NCI-H2107 treated with DMSO at 0.1 percent for 48 hours (cell line): ENCODE measurements around the gene TBX1.

Experiments used
- DNase-seq: peaks from one replicate; lab custom pipeline; 2025; ENCODE audit not compliant: unreplicated experiment; lab: John Stamatoyannopoulos, UW

The TBX1 gene

DNA sequence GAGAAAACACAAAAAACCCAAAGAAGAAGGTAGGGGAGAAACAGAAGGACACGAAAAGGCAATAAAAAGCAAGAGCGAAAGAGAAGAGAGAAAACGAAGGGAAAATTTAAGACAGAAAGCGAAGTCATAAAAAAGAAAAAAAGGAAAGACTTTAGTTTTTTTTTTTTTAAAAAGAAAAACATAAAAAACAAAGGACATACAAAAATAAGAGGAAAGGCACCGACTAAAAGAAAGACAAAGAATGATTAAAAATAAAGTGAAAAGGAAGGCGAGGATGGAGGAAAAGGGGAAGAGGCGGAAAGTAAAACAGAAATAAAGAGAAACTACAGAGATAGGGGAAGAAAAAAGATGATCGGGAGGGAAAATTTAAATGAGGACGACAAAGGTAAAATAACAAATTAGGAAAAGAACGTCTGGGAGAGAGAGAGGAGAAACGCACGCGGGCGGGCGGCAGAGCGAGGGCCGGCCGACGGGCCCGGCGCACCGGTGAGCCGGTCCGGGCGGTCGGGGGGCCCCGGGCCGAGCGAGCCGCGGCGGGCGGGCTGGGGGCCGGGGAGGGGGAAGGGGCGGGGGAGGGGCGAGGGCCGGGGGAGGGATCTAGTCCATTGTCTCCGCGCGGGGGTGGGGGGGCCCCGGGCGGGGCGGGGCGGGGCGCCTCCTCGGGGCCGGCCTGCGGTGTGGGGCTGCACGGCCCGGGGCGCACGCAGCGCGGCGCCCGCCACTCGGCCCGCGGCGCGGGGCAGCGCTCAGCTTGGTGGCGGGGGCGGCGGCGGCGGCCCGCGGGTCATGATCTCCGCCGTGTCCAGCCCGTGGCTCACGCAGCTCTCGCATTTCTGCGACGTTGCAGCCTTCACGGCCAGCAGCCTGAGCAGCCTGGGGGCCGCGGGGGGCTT, at the start of gene TBX1:
TBX1 (plus strand) TSS at position 721 of the 893 bp plus-strand sequence; CDS start at position 787, 66 bp downstream.
- no peak for DNase-seq

DNA sequence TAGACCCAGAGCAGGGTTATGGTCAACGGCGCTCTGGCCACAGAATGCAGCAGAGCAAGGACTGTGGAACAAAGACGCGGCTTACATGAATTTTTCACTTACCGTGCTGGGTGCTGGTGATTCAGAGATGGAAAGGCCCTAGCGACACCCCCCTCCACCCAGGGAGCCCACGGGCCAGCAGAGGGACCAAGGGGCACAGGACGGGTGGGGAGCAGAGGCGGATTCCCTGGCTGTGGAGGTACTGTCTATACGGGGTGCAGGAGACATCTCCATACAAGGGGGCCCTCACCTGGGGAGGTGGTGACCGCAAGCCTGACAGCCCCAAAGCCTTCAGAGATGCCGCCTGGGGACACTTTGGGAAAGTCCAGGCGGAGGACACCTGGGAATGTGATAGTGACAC, 47.3 kb upstream of the TBX1 start:
- no peak for DNase-seq

DNA sequence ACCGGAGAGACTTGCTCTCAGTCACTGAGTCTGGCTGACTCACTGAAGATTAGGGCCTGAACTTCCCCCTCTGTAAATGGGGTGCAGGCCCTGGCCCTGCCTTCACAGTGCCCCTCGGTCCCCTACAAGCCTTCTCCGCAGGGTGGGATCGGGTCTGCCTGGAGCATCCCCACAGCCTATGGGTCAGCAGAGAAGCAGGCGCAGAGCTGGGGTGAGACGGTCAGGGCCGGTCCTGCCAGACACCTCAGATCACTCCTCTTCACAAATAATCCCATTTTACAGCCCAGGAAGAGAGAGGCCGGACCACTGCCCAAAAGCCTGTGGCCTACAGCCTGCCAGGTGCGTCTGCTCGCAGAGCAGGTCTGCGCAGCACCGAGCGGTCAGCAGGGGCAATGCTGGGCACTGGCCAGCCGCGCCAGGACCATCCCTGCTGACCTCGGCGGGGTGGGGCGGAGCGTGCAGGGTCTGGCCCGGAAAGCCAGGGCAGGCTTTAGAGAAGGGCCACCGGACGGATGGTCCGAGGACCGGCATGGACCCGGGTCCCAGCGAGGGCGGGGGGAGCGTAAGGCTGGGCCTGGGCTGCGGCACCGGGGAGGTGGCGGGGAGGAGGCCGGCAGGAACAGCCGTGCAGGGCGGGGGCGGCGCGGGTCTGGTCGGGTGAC, 46.8 kb upstream of the TBX1 start:
- DNase-seq: no peak

DNA sequence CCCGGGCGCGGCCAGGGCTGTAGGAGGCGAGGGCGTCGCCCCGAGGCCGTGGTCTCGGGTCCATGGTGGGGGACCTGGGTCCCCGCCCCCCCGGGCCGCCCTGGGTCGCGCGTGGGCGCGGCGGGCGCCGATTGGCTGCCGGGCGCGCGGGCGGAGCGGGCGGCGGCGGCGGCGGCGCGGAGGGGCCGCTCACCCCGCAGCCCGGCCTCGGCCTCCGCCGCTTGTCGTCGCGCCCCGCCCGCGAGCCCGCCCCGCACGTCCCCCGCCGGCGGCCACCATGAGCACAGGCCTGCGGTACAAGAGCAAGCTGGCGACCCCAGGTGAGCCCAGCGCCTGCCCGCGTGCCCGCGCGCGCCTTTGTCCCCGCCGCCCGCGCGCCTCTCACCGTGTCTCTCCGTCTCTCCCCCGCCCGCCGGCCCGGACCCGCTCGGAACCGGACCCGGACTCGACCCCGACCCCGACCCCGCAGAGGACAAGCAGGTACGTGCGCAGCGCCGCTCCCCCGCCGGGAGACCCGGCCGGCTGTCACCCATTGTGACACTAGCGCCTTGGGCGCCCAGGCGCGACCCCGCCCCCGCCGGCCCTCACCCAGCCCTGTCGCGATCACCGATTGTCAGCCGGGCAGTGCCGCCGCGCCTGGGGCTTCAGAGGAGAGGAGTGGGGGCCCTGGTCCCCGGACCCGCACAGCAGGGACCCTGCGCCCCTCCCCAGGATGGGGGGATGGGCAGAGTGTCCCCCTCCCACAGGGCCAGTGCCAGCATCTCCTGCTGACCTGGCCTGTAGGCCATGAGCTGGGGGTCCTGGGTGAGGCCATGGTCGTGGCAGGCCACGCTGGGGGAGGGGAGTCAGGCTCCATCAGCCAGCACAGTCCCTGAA, 46.0 kb upstream of the TBX1 start, which contains the start of gene SEPTIN5:
SEPTIN5 (plus strand) TSS at position 192 of the 876 bp plus-strand sequence; CDS start at position 278, 86 bp downstream.
- no peak for DNase-seq

DNA sequence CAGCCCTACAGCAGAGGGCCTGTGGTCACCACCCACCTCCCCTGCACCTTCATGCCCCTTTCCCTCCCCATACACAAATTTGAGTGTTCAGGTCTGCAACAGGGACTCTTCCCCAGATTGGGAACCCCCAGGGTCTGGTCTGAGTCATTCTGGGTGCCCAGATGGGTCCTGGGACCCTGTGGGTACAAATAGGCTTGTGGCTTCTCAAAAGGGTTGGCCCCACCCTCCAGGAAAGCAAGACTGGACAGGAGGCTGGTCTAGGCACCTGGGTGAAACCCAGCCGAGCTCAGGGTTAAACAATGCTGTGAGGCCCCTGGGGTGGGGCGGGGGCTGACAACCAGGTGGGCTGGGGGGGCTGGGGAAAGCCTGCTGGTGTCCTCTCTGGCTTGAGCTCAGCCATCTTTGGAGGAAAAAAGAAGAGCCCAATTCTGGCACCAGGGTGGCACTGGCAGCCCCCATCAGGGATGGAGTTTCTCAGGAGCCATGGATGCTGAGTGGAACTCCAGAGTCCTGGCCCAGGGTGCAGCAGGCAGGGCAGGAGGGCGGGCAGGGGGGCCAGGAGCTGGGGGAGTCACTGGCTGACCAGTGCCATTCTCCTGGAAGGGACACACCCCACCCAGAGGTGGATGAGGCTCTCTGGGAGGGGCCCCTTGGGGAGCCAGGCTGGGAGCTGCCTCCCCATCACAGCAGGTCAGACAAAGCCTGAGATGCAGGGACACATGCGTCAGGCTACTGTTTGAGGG, 45.2 kb upstream of the TBX1 start:
- DNase-seq: no peak

DNA sequence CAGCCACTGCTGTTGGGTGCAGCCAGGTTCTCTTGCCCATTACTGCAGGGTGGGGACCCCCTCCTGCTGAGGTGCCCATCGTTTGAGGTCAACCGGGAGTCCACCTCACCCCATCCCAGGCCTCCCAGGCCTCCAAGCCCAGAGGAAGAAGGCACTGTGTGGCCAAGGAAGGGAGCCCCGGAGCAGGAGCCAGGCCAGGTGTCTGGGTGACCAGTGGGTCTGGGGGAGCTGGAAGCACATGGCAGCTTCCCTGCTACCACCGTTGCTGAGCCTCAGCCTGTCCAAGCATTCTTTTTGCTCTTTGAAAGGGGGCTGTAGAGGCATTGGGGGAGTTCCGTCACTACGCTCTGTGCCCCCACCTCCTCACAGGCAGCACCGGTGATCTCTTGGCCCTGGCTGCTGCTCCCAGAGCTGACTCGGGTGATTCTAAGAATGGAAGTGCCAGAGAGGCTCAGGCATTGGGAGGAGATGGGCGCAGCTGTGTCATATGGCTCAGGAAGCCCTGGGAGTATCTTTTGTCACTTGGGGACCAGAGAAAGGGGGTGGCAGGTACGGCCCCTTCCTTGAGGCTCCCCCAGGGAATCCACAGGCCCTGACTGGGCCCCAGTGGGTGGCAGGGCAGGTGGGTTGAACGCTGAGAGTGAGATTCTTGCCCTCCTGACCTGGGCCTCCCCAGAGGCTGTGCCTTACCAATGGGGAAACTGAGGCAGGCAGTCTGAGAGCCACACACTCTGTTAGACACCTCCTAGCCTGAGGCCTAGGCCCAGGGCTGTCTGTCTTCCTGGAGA, 44.3 kb upstream of the TBX1 start:
- DNase-seq: no peak

DNA sequence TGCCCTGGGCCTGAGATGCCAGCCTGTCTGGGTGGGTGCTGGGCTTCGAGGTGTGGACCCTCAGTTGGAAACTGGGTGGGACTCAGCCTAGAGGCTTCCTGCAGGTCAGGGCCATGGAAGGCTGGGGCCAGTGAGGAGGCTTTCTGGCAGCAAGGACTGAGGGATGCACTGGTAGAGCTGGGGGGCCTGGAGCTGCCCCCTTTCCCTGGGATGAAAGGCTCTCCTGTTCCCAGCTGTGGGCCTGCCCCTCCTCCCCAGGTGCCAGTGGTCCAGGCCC, 43.8 kb upstream of the TBX1 start:
- no peak for DNase-seq

DNA sequence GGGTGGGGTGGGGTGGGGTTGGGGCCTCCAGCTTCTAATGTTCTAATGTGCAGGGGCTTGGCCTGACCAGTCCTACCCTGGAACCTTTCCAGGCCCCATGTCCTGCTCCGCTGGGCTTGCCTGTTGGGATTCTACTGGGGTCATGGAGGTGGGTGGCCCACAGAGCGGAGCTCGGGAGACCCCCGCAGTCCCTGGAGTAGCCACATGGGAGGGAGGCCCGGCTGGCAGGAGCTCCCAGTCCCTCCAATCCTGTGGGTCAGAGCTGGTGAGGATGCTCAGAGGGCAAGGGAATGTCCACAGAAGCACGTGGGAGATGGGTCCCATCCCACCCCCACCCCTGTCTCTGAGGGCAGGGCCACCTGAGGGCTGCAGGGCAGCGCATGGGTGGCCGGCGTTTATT, 43.4 kb upstream of the TBX1 start:
- no peak for DNase-seq

DNA sequence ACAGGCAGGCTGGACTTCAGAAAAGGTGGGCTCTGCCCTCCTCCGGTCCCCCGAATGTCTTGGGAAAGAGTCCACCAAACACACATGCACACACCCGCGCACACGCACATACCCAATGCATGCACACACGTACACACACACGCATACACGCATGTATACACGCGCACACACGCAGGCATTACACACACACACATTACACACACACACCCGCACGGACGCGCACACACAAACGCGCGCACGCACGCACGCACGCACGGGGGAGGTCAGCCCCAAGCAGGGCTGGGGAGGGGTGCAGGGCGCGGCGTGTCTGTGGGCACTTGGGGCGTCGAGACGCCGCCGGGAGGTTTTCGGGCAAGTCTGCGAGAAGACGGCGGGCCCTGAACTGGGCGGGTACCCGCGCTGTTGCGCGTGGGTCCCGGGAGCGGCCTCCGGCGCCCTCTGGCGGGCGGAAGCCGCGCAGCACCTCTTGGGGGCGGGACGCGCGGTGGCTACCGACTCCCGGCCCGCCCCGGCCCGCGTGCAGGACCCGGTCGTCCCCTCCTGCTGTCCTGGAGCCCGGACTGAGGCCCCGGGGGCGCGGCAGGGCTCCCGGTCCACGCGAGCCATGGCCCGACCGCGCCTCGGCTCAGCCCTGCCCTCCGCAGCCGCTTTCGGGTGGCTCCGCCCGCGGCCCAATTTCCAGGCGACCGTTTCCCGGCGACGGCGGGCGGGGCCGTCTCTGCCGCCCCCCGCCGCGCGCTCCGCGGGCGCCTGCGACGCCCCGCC, 42.7 kb upstream of the TBX1 start:
- no peak for DNase-seq

DNA sequence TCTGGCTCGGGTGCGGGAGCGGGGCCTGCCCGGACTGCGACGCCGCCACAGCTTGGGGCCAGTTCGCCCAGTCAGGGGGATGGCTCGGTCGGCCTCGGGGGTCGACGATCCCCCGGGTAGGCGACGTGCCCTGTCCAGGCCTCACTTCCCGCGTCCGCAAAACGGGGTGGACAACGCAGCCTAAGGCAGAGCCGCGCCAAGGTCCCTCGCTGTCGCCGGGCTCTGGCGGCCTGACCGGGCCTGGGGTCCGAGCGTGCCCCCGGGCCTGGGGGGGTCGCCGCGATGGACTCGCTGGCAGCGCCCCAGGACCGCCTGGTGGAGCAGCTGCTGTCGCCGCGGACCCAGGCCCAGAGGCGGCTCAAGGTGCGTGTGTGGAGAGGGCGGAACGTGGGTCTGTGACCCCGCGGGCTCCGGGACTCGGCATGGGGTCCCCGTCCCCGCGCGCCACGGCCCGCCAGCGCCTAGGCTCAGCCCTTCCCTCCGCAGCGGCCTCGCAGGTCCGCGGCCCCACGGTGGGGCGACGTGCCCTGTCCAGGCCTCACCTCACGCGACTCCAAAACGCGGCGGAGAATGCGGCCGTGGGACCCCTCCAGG, 42.0 kb upstream of the TBX1 start:
- DNase-seq: no peak

DNA sequence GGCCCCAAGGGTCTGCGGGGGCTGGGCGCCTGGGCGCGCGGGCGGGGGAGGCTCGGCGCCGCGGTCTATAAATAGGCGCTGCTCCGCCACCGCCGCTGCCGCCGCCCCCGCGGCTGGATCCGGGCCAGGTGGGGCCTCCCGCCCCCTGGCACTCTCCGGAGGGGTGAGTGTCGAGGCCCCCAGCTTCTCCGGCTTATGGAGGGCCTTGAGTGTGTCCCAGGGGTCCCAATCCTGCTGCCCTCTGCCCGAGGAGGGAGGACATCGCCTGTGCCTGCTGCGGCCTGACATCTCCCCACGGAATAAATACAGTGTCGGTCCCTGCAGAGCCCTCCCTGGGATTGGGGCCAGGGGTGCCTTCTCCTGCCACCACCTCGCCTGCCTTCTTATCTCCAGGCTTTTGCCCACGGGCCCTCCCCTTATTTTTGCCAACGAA, 41.5 kb upstream of the TBX1 start:
- no peak for DNase-seq

DNA sequence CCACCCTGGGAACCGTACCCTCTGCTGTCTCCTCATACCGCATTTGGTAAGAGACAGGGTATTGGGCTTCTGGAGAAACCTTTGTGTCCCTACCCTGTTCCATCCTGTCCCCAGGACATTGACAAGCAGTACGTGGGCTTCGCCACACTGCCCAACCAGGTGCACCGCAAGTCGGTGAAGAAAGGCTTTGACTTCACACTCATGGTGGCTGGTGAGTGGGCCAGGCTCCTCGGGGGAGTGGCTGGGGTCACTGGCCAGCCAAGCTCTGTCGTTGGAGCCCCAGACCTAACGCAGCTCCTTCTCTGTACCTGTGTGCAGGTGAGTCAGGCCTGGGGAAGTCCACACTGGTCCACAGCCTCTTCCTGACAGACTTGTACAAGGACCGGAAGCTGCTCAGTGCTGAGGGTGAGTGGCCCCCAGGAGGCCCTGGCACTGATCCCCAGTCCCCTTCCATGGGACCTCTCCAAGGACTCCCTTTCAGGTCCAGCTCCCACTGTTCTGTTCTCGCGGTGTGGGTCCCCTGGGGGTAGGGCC, 41.0 kb upstream of the TBX1 start:
- DNase-seq: no peak

DNA sequence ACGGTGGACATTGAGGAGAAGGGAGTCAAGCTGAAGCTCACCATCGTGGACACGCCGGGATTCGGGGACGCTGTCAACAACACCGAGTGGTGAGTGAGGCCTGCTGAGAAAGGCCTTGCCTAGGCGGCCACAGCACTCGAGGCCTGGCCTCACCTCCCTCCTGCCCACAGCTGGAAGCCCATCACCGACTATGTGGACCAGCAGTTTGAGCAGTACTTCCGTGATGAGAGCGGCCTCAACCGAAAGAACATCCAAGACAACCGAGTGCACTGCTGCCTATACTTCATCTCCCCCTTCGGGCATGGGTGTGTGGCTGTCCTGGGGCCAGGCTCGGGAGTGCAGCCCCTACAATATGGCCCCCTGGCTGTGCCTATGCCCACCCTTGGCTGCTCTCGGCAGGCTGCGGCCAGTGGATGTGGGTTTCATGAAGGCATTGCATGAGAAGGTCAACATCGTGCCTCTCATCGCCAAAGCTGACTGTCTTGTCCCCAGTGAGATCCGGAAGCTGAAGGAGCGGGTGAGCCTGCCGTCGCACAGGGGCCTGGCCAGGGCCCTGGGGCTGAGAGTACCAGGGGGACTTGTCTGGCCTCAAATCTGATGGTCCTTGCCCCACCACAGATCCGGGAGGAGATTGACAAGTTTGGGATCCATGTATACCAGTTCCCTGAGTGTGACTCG, 40.3 kb upstream of the TBX1 start:
- no peak for DNase-seq

DNA sequence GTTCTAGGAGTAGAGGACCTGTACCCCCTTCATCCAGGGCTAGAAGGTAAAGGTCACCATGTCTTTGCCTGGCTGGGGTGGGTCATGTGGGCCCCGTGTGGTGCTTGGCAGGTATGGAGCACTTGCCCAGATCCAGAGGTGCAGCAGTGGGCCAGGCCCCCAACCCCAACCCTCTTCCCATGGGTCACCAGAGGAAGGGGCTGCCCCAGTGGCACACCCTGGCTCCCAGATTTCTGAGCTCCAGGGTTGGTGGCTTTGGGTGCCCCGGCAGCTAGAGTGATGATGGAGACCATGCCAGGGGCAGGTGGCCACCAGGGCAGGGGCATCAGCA, 39.6 kb upstream of the TBX1 start:
- DNase-seq: no peak

DNA sequence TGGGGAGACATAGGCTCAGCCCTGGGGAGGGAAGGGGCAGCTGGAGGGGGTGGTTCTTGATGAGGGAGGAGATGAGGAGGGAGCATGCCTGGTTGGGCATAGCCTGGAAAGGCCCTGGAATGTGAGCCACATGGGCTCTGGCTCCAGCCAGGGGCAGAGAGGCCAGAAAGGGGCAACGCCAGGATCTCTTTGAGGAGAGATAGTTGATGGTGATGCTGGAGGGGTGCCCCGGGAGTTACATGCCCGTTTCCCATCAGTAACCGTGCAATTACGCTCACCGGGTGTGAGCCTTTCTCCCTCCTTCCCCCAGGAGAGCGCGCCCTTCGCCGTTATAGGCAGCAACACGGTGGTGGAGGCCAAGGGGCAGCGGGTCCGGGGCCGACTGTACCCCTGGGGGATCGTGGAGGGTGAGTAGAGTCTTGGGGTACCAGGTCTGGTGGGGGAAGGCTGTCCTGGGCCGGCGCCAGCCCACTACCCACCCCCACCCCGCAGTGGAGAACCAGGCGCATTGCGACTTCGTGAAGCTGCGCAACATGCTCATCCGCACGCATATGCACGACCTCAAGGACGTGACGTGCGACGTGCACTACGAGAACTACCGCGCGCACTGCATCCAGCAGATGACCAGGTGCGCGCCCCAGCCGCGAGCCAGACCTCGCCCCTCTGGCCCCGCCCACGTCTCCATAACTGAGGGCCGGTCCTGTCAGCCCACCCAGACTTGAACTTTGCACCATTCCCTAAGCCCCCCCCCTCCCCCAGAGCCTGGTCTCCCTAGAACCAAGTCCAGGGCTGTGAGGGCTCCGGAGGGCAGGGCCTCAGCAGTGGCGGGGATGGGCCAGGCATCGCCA, 39.0 kb upstream of the TBX1 start:
- DNase-seq: no peak

DNA sequence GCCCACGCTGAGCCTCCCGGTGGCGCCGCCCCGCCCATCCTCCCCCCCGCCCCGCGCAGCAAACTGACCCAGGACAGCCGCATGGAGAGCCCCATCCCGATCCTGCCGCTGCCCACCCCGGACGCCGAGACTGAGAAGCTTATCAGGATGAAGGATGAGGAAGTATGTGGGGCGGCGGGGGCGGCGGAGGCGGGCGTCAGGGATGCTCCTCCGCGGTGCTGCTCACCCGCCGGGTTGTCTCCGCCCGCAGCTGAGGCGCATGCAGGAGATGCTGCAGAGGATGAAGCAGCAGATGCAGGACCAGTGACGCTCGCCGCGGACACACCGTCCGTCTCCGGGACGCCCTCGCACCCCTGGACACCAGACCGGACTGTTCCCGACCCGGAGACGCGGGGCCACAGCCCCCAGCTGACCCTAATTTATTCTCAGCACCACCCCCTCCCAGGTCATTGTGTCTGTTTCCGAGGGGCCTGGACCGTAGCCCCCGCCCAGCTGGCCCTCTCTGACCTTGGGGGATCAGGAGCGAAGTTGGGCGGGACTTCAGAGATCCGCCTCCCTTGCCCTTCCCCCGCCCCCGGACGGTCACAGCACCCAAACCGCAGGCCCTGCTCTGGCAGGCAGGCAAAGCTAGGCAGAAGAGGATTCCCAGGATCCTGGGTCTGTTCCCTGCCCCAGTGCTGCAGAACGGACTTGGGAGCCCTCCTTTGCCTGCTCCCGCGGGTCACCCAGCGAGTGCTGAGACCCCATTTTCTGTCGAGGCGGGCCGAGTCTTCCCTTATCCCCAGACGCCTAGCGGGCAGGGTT, 38.2 kb upstream of the TBX1 start:
- no peak for DNase-seq

DNA sequence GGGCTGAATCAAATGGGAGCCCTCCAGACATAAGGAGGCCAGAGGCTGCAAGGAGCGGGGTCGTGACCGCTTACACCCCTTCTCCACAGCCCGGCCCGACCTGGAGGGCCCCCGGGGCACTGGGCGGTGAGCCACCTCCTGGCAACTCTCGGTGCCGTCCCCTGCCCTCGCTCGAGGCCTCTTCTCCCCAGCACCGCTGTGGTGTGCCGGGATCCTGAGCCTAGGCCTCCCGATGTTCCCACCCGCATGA, 37.7 kb upstream of the TBX1 start:
- no peak for DNase-seq
